ENCODE results near the gene MT1M. TPM values are rescaled to one million over a fixed set of nuclear protein-coding genes. Genes with fewer than 3 reads are reported as not detected.

MT1M gene
- total and polyA plus RNA-seq, 2 of the 4 experiments (the other 2 are of a cell fraction), result 0.10 TPM; not detected in 1

DNA sequence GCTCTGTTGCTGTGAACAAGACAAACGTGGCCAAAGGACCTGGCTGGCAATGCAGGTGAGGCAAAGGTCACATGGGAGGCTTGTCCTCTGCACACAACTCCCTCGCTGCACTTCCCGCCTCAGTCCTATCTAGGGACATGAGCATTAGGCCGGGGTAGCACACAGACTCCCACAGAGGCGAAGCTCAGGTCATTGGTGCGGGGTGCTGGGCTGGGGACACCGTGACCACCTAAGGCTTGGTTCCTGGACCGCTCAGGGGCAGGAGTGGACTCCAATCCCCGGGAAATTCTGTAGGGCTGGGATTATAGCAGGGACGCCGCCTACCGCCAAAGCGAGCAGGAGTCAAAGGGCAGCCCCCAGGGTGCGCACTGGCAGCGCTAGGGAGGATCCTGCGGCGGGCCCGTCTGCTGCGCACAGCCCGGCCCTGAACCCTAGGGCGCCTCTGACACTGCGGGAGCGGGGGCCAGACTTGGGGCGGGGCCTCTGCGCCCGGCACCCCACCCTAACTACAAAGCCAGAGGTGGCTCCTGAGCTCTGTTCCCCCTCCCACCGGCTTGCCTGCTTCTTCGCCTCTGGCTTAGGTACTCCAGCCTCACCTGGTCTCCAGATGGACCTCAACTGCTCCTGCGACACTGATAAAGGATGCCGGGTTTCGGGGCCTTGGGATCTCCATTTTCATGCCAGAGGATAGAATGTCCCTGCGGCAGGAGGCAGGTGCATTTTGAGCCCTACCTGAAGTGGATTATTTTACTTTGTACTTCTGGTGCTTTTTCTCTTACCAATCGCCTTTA lies 15.4 kb downstream of the MT1M start:
- Histone ChIP-seq H2BK20ac (ENCODE audit: low read depth, low read length) (no peak overlapping the region), H2AK5ac (ENCODE audit: low read depth, low read length) (no peak overlapping the region), H3K4me3 (ENCODE audit: insufficient read depth, low read depth, low read length) (no peak overlapping the region), H3K27ac (ENCODE audit: insufficient read depth, low read length) (no peak overlapping the region), H4K8ac (ENCODE audit: low read depth in 2 of 2, low read length in 2 of 2) (no peak overlapping the region), H3K9ac (ENCODE audit: low read depth, low read length) (no peak overlapping the region), H2AK9ac (replicated peaks; ENCODE audit: low read depth, low read length, poor library complexity) (no peak overlapping the region), H2AFZ (replicated peaks; ENCODE audit: low read length, poor library complexity) (no peak overlapping the region), H3K23ac (ENCODE audit: low read depth, low read length) (no peak overlapping the region), H3K79me1 (ENCODE audit: low read depth in 1 of 2, low read length in 2 of 2) (no peaks in the 10 kb centered on the region), H3K9me1 (ENCODE audit: insufficient read depth, low read length) (0 out of 2 replicates have a peak, but pooled peaks cover 3% of the 10 kb centered on the region), H2BK5ac (ENCODE audit: low read depth, low read length, poor library complexity, severe bottlenecking) (no peak overlapping the region), H3K9me3 (ENCODE audit: control insufficient read depth, insufficient read depth, low read length) (0 out of 2 replicates have a peak, but pooled peaks cover 2% of the 10 kb centered on the region), H3K4me1 (ENCODE audit: control insufficient read depth, insufficient read depth, low read length) (no peaks in the 10 kb centered on the region), H3K56ac (ENCODE audit: extremely low read depth, insufficient read depth, low read length) (no peak overlapping the region), H2BK120ac (ENCODE audit: low read depth, low read length) (no peak overlapping the region), H4K91ac (ENCODE audit: insufficient read depth, low read depth, low read length) (no peak overlapping the region), H3K14ac (replicated peaks; ENCODE audit: low read depth, low read length) (no peak overlapping the region), H3K4me2 (ENCODE audit: low read depth, low read length) (no peak overlapping the region), H2BK15ac (ENCODE audit: low read depth, low read length) (no peak overlapping the region), H3K27me3 (ENCODE audit: control insufficient read depth, insufficient read depth, low read length) (peaks cover 90% of the 10 kb centered on the region), H3K18ac (ENCODE audit: low read depth, low read length) (no peak overlapping the region), H3K4ac (ENCODE audit: low read depth, low read length) (no peak overlapping the region), H4K5ac (ENCODE audit: low read depth, low read length) (no peak overlapping the region), H4K20me1 (ENCODE audit: insufficient read depth, low read length) (no peaks in the 10 kb centered on the region; the same call in 1 of the 2 replicates), H3K36me3 (ENCODE audit: control insufficient read depth, insufficient read depth, low read length) (no peaks in the 10 kb centered on the region)
- ATAC-seq (ENCODE audit: low read depth) (no peak), DNase-seq (no peak)
- POLR2A ChIA-PET (ENCODE audit: unreplicated experiment), result no interaction called here
- no TSS peak for BruUV-seq (replicated peaks)
- CTCF ChIA-PET, result no interaction called here
- TF ChIP-seq BHLHE40 (IDR thresholded peaks at IDR 0.05; ENCODE audit: low read depth, low read length), result no peak
- TF ChIP-seq CHD1 (IDR thresholded peaks at IDR 0.05; ENCODE audit: low read depth, low read length), result no peak
- TF ChIP-seq, protein P1, sequence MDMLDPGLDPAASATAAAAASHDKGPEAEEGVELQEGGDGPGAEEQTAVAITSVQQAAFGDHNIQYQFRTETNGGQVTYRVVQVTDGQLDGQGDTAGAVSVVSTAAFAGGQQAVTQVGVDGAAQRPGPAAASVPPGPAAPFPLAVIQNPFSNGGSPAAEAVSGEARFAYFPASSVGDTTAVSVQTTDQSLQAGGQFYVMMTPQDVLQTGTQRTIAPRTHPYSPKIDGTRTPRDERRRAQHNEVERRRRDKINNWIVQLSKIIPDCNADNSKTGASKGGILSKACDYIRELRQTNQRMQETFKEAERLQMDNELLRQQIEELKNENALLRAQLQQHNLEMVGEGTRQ (IDR thresholded peaks at IDR 0.05; ENCODE audit: low read depth, low read length), result no peak
- TF ChIP-seq, protein P2, sequence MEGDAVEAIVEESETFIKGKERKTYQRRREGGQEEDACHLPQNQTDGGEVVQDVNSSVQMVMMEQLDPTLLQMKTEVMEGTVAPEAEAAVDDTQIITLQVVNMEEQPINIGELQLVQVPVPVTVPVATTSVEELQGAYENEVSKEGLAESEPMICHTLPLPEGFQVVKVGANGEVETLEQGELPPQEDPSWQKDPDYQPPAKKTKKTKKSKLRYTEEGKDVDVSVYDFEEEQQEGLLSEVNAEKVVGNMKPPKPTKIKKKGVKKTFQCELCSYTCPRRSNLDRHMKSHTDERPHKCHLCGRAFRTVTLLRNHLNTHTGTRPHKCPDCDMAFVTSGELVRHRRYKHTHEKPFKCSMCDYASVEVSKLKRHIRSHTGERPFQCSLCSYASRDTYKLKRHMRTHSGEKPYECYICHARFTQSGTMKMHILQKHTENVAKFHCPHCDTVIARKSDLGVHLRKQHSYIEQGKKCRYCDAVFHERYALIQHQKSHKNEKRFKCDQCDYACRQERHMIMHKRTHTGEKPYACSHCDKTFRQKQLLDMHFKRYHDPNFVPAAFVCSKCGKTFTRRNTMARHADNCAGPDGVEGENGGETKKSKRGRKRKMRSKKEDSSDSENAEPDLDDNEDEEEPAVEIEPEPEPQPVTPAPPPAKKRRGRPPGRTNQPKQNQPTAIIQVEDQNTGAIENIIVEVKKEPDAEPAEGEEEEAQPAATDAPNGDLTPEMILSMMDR (conservative IDR thresholded peaks at IDR 0.05; ENCODE audit: low read depth, low read length), result no peak
- TF ChIP-seq, protein P3, sequence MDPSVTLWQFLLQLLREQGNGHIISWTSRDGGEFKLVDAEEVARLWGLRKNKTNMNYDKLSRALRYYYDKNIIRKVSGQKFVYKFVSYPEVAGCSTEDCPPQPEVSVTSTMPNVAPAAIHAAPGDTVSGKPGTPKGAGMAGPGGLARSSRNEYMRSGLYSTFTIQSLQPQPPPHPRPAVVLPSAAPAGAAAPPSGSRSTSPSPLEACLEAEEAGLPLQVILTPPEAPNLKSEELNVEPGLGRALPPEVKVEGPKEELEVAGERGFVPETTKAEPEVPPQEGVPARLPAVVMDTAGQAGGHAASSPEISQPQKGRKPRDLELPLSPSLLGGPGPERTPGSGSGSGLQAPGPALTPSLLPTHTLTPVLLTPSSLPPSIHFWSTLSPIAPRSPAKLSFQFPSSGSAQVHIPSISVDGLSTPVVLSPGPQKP (IDR thresholded peaks at IDR 0.05; ENCODE audit: borderline replicate concordance, low read depth, low read length), result no peak
- WGBS, 2 experiments (ENCODE audit: extremely low coverage in 2 of 2, insufficient read length in 1 of 2), result 13% methylated on average over 14 of the region's 33 CpGs; no CpG with 5 or more reads in 1 of the 2 experiments
- in situ Hi-C loops (cut with MboI; ENCODE audit: low sequenced_read_pairs) (no loop called here), dilution Hi-C loops (cut with HindIII; ENCODE audit: low sequenced_read_pairs, unreplicated experiment) (no loop called here), intact Hi-C loops (cut with micrococcal nuclease) (no loop called here)
